H1 (cell line): Measurements from ENCODE around the gene SETDB2. TPM values are rescaled to one million over a fixed set of nuclear protein-coding genes. Genes with fewer than 3 reads are reported as not detected.

Source experiments
- EGR1 ChIP-seq: IDR thresholded peaks from 2 replicates; pipeline ENCODE4 v1.6.1; 2011; ENCODE audit warnings: low read depth, low read length, borderline replicate concordance
- HDAC2 ChIP-seq, 2 experiments: fragments of 300-600 bp in 1 of 2; sonication (generic) in 1 of 2; IDR thresholded peaks; 2 replicates each; pipeline ENCODE4 v1.6.1; 2011 to 2012; ENCODE audit warnings: low read depth in 2 of 2, low read length in 2 of 2, mild to moderate bottlenecking in 2 of 2, moderate library complexity in 2 of 2, borderline replicate concordance in 1 of 2, inconsistent platforms in 1 of 2
- JUN ChIP-seq: IDR thresholded peaks from 2 replicates; pipeline ENCODE4 v1.6.1; 2011; ENCODE audit warnings: low read depth, mild to moderate bottlenecking, improper control_type of control experiment, low read length
- KDM1A ChIP-seq: fragments of 200-600, 300-600 bp; sonication (generic); IDR thresholded peaks from 2 replicates; pipeline ENCODE4 v1.7.1; 2016; ENCODE audit warnings: mild to moderate bottlenecking, low read length, borderline replicate concordance
- RNF2 ChIP-seq: fragments of 200-900, 300-1000 bp; sonication (generic); IDR thresholded peaks from 2 replicates; pipeline ENCODE4 v1.7.1; 2016; ENCODE audit warnings: borderline replicate concordance, low read depth, mild to moderate bottlenecking, antibody characterized with exemption, low read length; ENCODE audit not compliant: poor library complexity, severe bottlenecking; ENCODE audit errors: missing control alignments
- polyA plus RNA-seq, 7 experiments: library from polyadenylated mRNA; depleted of rRNA in 3 of 7; stranded (reverse) in 5 of 7; unstranded in 2 of 7; fragments of >200 nt in 5 of 7; fragments of 200-250 nt in 2 of 7; gene quantifications; 1 replicate in 5 of 7; 2 replicates in 1 of 7; 4 replicates in 1 of 7; pipeline versions ENCODE4 v1.2.1 to v1.2.3, GENCODE V29; 2011 to 2013; ENCODE audit warnings: missing spikeins in 2 of 7, mixed read lengths in 2 of 7
- total RNA-seq: library from RNA; stranded (reverse); fragmentation: NEBNext Ultra II Directional; extraction: Animal tissue kit (Norgen Biotek cat#: 25700); gene quantifications from 2 replicates; pipeline ENCODE4 v1.2.1, GENCODE V29; 2021
- TF ChIP-seq, protein P1 (sequence below): IDR thresholded peaks from 2 replicates; pipeline ENCODE4 v1.6.1; 2012; ENCODE audit warnings: inconsistent platforms

SETDB2 gene
- total and polyA plus RNA-seq, 2 of the 8 experiments (the other 6 are each of a cell fraction or from before 2014, with no cell fraction given): 1.2 to 6.1 TPM

GRCh38 chr13:49417161-49417560, 26.9 kb upstream of the SETDB2 start (continued):
- TF ChIP-seq EGR1 (no peak), JUN (no peak), RNF2 (no peak), HDAC2 (IDR thresholded peaks at IDR 0.05; ENCODE audit: borderline replicate concordance in 1 of 2, low read depth in 2 of 2, low read length in 2 of 2) (no peak), KDM1A (no peak)
- TF ChIP-seq, protein P1, sequence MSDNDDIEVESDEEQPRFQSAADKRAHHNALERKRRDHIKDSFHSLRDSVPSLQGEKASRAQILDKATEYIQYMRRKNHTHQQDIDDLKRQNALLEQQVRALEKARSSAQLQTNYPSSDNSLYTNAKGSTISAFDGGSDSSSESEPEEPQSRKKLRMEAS: no peak
